Measurements from ENCODE around the gene PKN3.

PKN3 gene

GRCh38 chr9:128743421-128743820 lies 41.1 kb downstream of the PKN3 start:
- no peaks in the 10 kb centered on the region for H3K27me3 ChIP-seq (ENCODE audit: insufficient read depth, low read length, poor library complexity, severe bottlenecking)
- H3K36me3 ChIP-seq (ENCODE audit: insufficient read depth, low read length) = no peaks in the 10 kb centered on the region
- no peaks in the 10 kb centered on the region for H3K9me2 ChIP-seq (replicated peaks; ENCODE audit: low read depth, low read length)
- no peaks in the 10 kb centered on the region for H3K9me3 ChIP-seq (ENCODE audit: insufficient read depth, low read depth, low read length)
- H3K79me2 ChIP-seq (ENCODE audit: insufficient read depth, low read length) = no peaks in the 10 kb centered on the region
- no peaks in the 10 kb centered on the region for H3K4me1 ChIP-seq (ENCODE audit: insufficient read depth, low read length, poor library complexity, severe bottlenecking)
- H3K4me3 ChIP-seq (ENCODE audit: low read length, poor library complexity, severe bottlenecking) = no peak overlapping the region
- H4K20me1 ChIP-seq (ENCODE audit: insufficient read depth, low read length, poor library complexity, severe bottlenecking) = no peaks in the 10 kb centered on the region
- H3K4me2 ChIP-seq (ENCODE audit: low read depth, low read length, poor library complexity, severe bottlenecking) = no peak overlapping the region
- no peak overlapping the region for H3K9ac ChIP-seq (ENCODE audit: low read depth, low read length, poor library complexity, severe bottlenecking)
- TF ChIP-seq EZH2phosphoT487 (IDR thresholded peaks at IDR 0.05; ENCODE audit: borderline replicate concordance) (no peak), CTCF (conservative IDR thresholded peaks at IDR 0.05; ENCODE audit: low read length) (no peak)
- no peaks in the 10 kb centered on the region for H3F3A ChIP-seq (ENCODE audit: low read depth)
- no peak overlapping the region for H2AFZ ChIP-seq (ENCODE audit: low read length)

DNA sequence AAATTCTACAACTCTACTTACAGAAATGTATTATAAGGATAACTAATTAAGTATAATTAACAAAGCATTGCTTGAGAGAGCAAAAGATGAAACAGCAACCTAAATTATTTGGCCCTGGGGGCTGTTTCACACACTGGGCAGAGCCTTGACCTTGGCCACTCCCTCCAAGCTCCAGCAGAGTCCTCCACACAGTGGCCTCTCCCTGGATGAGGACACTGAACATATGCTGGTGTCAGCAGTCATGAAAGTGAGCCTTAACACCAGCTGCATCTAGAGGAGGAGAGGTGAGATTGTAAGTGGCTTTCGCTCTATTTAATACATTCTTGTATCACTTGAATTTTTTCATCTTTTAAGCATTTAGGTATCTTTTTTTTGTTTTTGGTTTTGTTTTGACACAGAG lies 44.9 kb downstream of the PKN3 start:
- Histone ChIP-seq H3K9me2 (replicated peaks; ENCODE audit: low read depth, low read length) (no peaks in the 10 kb centered on the region), H3F3A (ENCODE audit: low read depth) (no peaks in the 10 kb centered on the region), H3K4me1 (ENCODE audit: insufficient read depth, low read length, poor library complexity, severe bottlenecking) (no peaks in the 10 kb centered on the region), H3K9me3 (ENCODE audit: insufficient read depth, low read depth, low read length) (no peaks in the 10 kb centered on the region), H2AFZ (ENCODE audit: low read length) (no peak overlapping the region), H3K36me3 (ENCODE audit: insufficient read depth, low read length) (no peaks in the 10 kb centered on the region), H3K79me2 (ENCODE audit: insufficient read depth, low read length) (no peaks in the 10 kb centered on the region), H4K20me1 (ENCODE audit: insufficient read depth, low read length, poor library complexity, severe bottlenecking) (no peaks in the 10 kb centered on the region), H3K4me2 (ENCODE audit: low read depth, low read length, poor library complexity, severe bottlenecking) (no peak overlapping the region), H3K27me3 (ENCODE audit: insufficient read depth, low read length, poor library complexity, severe bottlenecking) (no peaks in the 10 kb centered on the region), H3K4me3 (ENCODE audit: low read length, poor library complexity, severe bottlenecking) (no peak overlapping the region), H3K9ac (ENCODE audit: low read depth, low read length, poor library complexity, severe bottlenecking) (no peak overlapping the region)
- TF ChIP-seq EZH2phosphoT487 (IDR thresholded peaks at IDR 0.05; ENCODE audit: borderline replicate concordance) = no peak
- TF ChIP-seq CTCF (conservative IDR thresholded peaks at IDR 0.05; ENCODE audit: low read length) = no peak

DNA sequence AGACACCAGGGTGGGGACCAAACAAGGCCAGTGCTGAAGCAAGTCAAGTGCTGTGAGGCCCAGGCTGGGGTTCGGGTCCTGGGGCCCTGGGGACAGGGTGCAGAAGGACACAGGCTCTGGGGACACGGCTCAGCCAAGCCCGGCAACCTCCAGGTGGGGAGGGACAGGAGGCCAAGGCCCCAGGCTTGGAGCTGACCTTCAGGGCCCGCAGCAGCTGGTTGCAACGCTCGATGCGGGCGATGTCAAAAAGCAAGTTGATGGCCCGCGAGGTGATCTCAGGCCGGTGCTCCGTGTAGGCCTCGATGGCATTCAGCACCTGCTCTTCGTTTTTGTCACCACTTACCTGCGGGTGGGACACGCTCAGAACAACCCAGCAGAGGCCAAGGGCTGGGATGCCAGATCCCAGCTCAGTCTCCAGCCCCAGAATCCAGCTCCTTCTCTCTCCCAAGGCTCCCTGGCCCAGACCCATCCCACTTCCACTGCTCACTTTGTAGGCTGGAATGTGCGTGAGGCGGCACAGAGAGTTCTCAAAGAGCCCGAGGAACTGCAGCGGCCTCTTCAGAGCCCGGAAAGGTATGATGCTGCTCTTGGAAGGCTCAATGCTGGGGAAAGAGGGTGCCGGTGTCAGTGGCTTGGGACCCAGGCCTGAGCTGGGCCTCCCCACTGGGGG lies 48.8 kb downstream of the PKN3 start:
- Histone ChIP-seq H4K20me1 (ENCODE audit: insufficient read depth, low read length, poor library complexity, severe bottlenecking) (no peaks in the 10 kb centered on the region), H3K4me1 (ENCODE audit: insufficient read depth, low read length, poor library complexity, severe bottlenecking) (no peaks in the 10 kb centered on the region), H3F3A (ENCODE audit: low read depth) (no peaks in the 10 kb centered on the region), H3K36me3 (ENCODE audit: insufficient read depth, low read length) (no peaks in the 10 kb centered on the region), H3K9ac (ENCODE audit: low read depth, low read length, poor library complexity, severe bottlenecking) (no peak overlapping the region), H3K4me2 (ENCODE audit: low read depth, low read length, poor library complexity, severe bottlenecking) (no peak overlapping the region), H3K27me3 (ENCODE audit: insufficient read depth, low read length, poor library complexity, severe bottlenecking) (no peaks in the 10 kb centered on the region), H2AFZ (ENCODE audit: low read length) (no peak overlapping the region), H3K9me2 (replicated peaks; ENCODE audit: low read depth, low read length) (no peaks in the 10 kb centered on the region), H3K9me3 (ENCODE audit: insufficient read depth, low read depth, low read length) (no peaks in the 10 kb centered on the region), H3K79me2 (ENCODE audit: insufficient read depth, low read length) (no peaks in the 10 kb centered on the region), H3K4me3 (ENCODE audit: low read length, poor library complexity, severe bottlenecking) (no peak overlapping the region)
- TF ChIP-seq CTCF (conservative IDR thresholded peaks at IDR 0.05; ENCODE audit: low read length) (no peak), EZH2phosphoT487 (IDR thresholded peaks at IDR 0.05; ENCODE audit: borderline replicate concordance) (no peak)
